Cardiac muscle cell (in vitro differentiated cells and primary cell): Measurements from ENCODE around the gene RFTN1. TPM values are rescaled to one million over a fixed set of nuclear protein-coding genes. Genes with fewer than 3 reads are reported as not detected.

ENCODE experiments used
- DNase-seq, 2 donors: peaks; one replicate each; pipeline versions ENCODE4 v3.0.0 to v3.0.0-alpha.2; 2010 to 2017; ENCODE audit warnings: low read depth in 1 of 2, low spot score in 1 of 2
- H3K27ac ChIP-seq: fragments of 200-600 bp; sonication (generic); 2 replicates; pipeline ENCODE4 v1.5.1; 2016
- H3K27me3 ChIP-seq: fragments of 200-600 bp; sonication (generic); 2 replicates; pipeline ENCODE4 v1.6.0; 2016; ENCODE audit warnings: control low read depth
- H3K36me3 ChIP-seq: fragments of 200-600 bp; sonication (generic); 2 replicates; pipeline ENCODE4 v1.5.1; 2016; ENCODE audit warnings: control low read depth
- H3K4me1 ChIP-seq: fragments of 200-600 bp; sonication (generic); 2 replicates; pipeline ENCODE4 v1.8.1; 2017; ENCODE audit warnings: low read depth, mild to moderate bottlenecking, mixed run types
- H3K4me3 ChIP-seq: fragments of 200-600 bp; sonication (generic); 2 replicates; pipeline ENCODE4 v1.5.1; 2016; ENCODE audit warnings: mild to moderate bottlenecking
- H3K9me3 ChIP-seq: fragments of 200-600 bp; sonication (generic); 2 replicates; pipeline ENCODE4 v1.5.1; 2017; ENCODE audit warnings: low read depth, mild to moderate bottlenecking, control low read depth
- polyA plus RNA-seq: library from polyadenylated mRNA; unstranded; fragments of >200 nt; fragmentation: Nextera tagmentation; extraction: Ambion mirVana; gene quantifications from 2 replicates; pipeline ENCODE4 v1.2.1, GENCODE V29; 2016
- total RNA-seq: library from RNA; depleted of rRNA; stranded (reverse); fragments of >200 nt; gene quantifications from 2 replicates; pipeline ENCODE4 v1.2.3, GENCODE V29; 2016
- TF ChIP-seq, protein P1 (sequence below): IDR thresholded peaks from 2 replicates; pipeline ENCODE4 v1.5.1; 2012; ENCODE audit warnings: low read depth, mild to moderate bottlenecking, low read length

RFTN1 gene
- total and polyA plus RNA-seq, 2 experiments from 2014 or later: 30.6 to 42.4 TPM

DNA sequence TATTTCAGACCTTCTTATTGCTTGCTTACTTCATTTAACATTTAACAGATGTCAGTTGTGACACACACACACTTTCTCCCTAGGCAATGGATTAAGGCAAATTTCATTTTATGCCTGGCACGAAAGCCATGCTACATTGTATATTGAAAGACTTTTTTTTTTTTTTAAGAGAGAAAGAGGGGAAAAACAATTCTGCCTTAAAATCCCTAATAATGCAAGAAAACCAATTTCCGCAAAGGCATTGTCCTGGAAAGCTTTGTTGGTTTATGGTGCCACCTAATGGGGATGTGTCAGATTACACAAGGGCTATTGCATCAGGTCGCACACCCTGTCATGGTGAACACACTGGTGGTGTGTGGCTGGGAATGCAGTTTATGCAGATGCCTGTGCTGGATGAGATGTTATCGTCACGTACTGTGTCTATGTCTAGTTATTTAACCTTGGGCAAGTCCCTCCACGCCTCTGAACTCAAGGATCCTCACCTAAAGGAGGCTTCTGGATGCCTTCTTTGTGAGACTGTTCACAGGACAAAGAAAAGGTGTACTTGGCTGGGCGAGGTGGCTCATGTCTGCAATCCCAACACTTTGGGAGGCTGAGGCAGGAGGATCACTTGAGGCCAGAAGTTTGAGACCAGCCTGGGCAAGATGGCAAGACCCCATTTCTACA, 37.3 kb upstream of the RFTN1 start:
- H3K4me3 ChIP-seq: no peak overlapping the region
- TF ChIP-seq, protein P1, sequence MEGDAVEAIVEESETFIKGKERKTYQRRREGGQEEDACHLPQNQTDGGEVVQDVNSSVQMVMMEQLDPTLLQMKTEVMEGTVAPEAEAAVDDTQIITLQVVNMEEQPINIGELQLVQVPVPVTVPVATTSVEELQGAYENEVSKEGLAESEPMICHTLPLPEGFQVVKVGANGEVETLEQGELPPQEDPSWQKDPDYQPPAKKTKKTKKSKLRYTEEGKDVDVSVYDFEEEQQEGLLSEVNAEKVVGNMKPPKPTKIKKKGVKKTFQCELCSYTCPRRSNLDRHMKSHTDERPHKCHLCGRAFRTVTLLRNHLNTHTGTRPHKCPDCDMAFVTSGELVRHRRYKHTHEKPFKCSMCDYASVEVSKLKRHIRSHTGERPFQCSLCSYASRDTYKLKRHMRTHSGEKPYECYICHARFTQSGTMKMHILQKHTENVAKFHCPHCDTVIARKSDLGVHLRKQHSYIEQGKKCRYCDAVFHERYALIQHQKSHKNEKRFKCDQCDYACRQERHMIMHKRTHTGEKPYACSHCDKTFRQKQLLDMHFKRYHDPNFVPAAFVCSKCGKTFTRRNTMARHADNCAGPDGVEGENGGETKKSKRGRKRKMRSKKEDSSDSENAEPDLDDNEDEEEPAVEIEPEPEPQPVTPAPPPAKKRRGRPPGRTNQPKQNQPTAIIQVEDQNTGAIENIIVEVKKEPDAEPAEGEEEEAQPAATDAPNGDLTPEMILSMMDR: peak; percentile 84
- H3K27ac ChIP-seq: no peak overlapping the region

DNA sequence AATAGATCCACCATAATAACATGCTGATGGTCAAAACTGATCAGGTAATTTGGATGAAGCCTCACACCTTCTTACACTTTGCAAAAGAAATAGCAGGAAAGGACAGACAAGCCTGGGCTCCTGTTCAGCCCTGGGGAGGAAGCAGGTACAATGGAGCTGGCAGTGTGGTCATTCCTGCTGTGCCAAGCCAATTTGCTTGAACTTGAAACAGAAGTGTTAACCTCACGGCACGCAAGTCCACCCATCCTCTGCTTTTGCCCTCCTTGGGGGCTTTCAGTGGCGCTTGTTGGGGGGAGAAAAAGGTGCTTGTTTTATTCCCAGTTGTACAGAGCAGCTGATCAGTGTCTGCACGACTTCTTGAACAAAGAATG, 36.8 kb upstream of the RFTN1 start:
- no peaks in the 10 kb centered on the region for H3K27me3 ChIP-seq
- DNase-seq: no peak
- no peaks in the 10 kb centered on the region for H3K36me3 ChIP-seq
- no peak overlapping the region for H3K27ac ChIP-seq
- H3K4me3 ChIP-seq: no peak overlapping the region
- H3K9me3 ChIP-seq: no peaks in the 10 kb centered on the region
- TF ChIP-seq, protein P1: no peak
- peaks cover 6% of the 10 kb centered on the region for H3K4me1 ChIP-seq

More for the DNA sequence above, 37.3 kb upstream of the RFTN1 start:
- Histone ChIP-seq H3K36me3 (no peaks in the 10 kb centered on the region), H3K4me1 (peaks cover 6% of the 10 kb centered on the region), H3K27me3 (no peaks in the 10 kb centered on the region), H3K9me3 (no peaks in the 10 kb centered on the region)
- DNase-seq: peak; percentile 81 to 91

DNA sequence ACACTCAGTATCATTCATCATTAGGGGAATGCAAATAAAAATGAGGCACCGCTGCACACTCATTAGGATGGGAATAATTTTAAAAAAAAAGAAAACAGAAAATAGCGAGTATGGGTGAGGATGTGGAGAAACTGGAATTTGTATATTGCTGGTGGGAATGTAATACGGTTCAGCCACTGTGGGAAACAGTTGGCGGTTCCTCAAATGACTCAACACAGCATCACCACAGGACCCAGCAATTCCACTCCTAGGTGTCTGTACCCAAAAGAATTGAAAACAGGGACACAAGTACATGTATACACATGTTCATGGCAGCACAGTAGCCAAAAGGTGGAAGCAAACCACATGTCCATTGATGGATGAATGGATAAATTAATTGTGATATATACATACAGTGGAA, 35.2 kb upstream of the RFTN1 start:
- Histone ChIP-seq H3K9me3 (no peaks in the 10 kb centered on the region), H3K27ac (no peak overlapping the region), H3K27me3 (no peaks in the 10 kb centered on the region), H3K4me3 (no peak overlapping the region), H3K4me1 (peaks cover 6% of the 10 kb centered on the region), H3K36me3 (no peaks in the 10 kb centered on the region)
- DNase-seq: peak in 1 of 2 donors; percentile 41
- TF ChIP-seq, protein P1: no peak

DNA sequence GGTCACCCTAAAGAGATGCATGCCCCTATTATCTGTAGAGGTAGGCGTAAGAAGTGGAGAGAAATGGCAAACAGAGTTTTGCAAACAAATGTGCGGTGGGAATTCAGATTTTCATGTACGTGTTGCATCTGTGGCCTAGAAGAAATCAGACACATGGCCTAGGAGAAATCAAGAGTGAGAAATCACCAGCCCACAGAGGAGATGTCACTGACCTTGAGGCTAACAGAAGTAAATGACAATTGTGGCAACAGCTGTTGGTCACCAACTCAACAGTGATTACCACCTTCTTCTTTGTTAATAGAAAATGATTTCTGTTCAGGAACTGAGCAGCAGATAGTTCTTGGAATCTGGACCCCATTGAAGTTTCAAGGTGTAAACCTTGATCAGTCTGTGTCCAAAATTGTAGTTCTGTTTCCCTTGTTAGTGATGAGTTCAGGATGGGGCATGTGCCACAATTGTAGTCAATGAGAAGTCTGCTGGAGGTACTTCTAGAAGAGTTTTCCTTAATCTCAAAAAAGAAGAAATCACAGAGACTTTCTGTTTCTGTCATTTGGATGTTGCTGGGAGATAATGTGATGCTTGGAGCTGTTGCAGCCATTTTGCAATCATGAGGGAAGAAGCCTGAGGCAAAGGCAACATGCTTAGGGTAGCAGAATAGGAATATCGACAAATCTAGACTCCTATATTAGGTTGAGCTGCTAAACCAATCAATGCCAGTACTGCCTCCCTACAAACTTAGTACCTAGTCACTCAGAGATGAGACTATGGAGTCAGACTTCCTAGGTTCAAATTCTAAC, 34.3 kb upstream of the RFTN1 start:
- TF ChIP-seq, protein P1: no peak
- Histone ChIP-seq H3K4me3 (no peak overlapping the region), H3K9me3 (no peaks in the 10 kb centered on the region), H3K4me1 (peaks cover 6% of the 10 kb centered on the region), H3K36me3 (no peaks in the 10 kb centered on the region), H3K27me3 (no peaks in the 10 kb centered on the region), H3K27ac (no peak overlapping the region)
- DNase-seq: no peak

DNA sequence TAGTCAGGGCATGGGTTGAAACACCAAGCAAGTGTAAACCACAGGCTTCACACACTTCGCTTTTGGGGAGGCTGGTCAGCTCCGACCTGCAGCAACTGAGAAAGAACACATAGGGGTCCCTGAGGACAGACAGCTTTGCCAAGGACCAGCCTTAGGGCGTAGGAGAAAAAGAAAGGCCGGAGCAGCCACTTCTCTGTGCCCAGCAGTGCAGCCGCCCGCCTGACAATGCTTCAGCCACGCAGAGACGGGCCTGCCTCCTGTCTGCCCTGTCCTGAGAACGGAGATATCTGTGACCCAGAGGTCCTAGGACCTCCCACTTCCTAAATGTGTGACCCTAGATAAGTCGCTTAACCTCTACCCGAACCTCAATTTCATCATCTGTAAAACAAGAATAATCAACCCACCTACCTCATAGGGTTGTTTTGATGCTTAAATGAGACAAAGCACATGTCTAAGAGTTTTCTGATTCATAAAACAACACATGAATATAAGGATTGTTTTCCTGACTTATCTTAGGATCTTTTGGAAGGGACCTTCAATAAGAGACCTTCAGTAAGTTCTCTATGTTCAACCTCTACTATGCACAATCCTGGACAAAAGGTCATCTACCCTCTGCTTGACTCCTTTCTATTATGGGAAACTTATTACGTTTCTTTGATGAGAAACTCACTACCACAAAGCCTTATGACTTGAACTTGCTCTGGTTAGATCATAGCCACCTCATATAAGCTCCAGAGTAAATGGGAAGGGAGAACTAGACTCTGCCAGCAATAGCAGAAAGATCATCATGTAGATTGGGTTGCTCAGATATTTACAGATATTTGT, 32.9 kb upstream of the RFTN1 start:
- TF ChIP-seq, protein P1: no peak
- Histone ChIP-seq H3K9me3 (no peaks in the 10 kb centered on the region), H3K36me3 (no peaks in the 10 kb centered on the region), H3K4me1 (peaks cover 6% of the 10 kb centered on the region), H3K27me3 (no peaks in the 10 kb centered on the region), H3K27ac (no peak overlapping the region), H3K4me3 (no peak overlapping the region)
- no peak for DNase-seq
